Left lung (tissue), 10 donors: ENCODE data around the gene SLAMF7. TPM values are rescaled to one million over a fixed set of nuclear protein-coding genes. Genes with fewer than 3 reads are reported as not detected.
A peak's percentile ranks its signal among the peaks of the same experiment; 100 is the strongest.

Source experiments
- ATAC-seq: fragments of 200-7000 bp; cut with Tn5 transposase; one replicate; pipeline ENCODE4 v1.9.1; 2020; ENCODE audit warnings: moderate library complexity
- DNase-seq, 4 donors: peaks; one replicate each; pipeline ENCODE4 v3.0.0-alpha.2; 2013 to 2020
- H3K27ac ChIP-seq, 2 donors: fragments of 200-600 bp; sonication (generic) in 1 of 2; one replicate each; pipeline versions ENCODE4 v1.5.0 to v1.8.0; 2020 to 2021
- H3K27me3 ChIP-seq, 2 donors: fragments of 200-600 bp; sonication (generic) in 1 of 2; one replicate each; pipeline versions ENCODE4 v1.5.0 to v1.8.0; 2020 to 2021
- H3K36me3 ChIP-seq, 2 donors: fragments of 200-600 bp; sonication (generic) in 1 of 2; one replicate each; pipeline versions ENCODE4 v1.5.0 to v1.8.0; 2020 to 2021
- H3K4me1 ChIP-seq, 2 donors: fragments of 200-600 bp; one replicate each; pipeline ENCODE4 v1.8.0; 2021
- H3K4me3 ChIP-seq, 2 donors: fragments of 200-600 bp; sonication (generic) in 1 of 2; one replicate each; pipeline versions ENCODE4 v1.5.0 to v1.8.0; 2020 to 2021; ENCODE audit warnings: mild to moderate bottlenecking in 1 of 2
- H3K9me3 ChIP-seq, 2 donors: fragments of 200-600 bp; sonication (generic) in 1 of 2; one replicate each; pipeline versions ENCODE4 v1.5.0 to v1.8.0; 2020 to 2021
- intact Hi-C, 2 donors: fragments of 100-400 bp; cut with DNase I; formaldehyde crosslinking; loops; one replicate each; pipeline versions ENCODE4 v1.11.2 to v1.14.2; 2022
- polyA plus RNA-seq, 6 donors: library from polyadenylated mRNA; unstranded; fragments of 120-200 nt; gene quantifications; one replicate each; pipeline ENCODE4 v1.2.1, GENCODE V29; 2013; ENCODE audit not compliant: insufficient read length in 6 of 6
- total RNA-seq, 2 donors: library from RNA; stranded (reverse); fragmentation: NEBNext Ultra II Directional; extraction: Animal tissue kit (Norgen Biotek cat#: 25700); gene quantifications; one replicate each; pipeline ENCODE4 v1.2.1, GENCODE V29; 2021
- TF ChIP-seq, protein P1 (sequence below), 2 donors: fragments of 200-600 bp; sonication (generic) in 1 of 2; IDR thresholded peaks; one replicate each; pipeline versions ENCODE4 v1.5.0 to v1.8.0; 2021; ENCODE audit warnings: antibody characterized with exemption in 2 of 2
- donor health status: DM: no; HTN: yes; CAD: no.
- donor health status: DM: no; HTN: no; CAD: no.

The SLAMF7 gene
- total and polyA plus RNA-seq, 8 donors, result 0.77 to 33.8 (median 1.2) TPM

DNA sequence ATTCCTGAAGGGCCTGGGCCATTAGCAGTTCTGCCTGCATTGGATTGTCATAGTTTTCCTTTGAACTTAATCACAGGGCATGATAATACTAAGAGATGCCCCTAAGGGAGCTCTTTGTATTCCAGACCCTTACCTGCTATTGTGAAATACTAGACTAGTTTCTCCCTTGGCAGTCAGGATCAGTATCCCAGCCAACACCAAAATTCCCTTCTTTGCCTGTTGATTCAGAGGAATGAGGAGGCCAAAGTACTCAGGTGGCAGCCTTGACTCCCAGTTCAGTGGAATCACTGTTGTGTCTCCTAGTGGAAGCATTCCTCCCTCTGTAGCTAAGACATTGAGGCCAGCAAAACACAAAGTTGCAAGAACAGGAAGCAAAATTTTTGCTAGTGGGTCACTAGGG lies 20.7 kb downstream of the SLAMF7 start:
- no peak for ATAC-seq
- no peak for DNase-seq
- Histone ChIP-seq H3K27ac (no peak overlapping the region), H3K36me3 (no peaks in the 10 kb centered on the region), H3K27me3 (no peaks in the 10 kb centered on the region), H3K9me3 (no peaks in the 10 kb centered on the region), H3K4me1 (no peaks in the 10 kb centered on the region), H3K4me3 (no peak overlapping the region)
- intact Hi-C loops, result no loop called here
- TF ChIP-seq, protein P1, sequence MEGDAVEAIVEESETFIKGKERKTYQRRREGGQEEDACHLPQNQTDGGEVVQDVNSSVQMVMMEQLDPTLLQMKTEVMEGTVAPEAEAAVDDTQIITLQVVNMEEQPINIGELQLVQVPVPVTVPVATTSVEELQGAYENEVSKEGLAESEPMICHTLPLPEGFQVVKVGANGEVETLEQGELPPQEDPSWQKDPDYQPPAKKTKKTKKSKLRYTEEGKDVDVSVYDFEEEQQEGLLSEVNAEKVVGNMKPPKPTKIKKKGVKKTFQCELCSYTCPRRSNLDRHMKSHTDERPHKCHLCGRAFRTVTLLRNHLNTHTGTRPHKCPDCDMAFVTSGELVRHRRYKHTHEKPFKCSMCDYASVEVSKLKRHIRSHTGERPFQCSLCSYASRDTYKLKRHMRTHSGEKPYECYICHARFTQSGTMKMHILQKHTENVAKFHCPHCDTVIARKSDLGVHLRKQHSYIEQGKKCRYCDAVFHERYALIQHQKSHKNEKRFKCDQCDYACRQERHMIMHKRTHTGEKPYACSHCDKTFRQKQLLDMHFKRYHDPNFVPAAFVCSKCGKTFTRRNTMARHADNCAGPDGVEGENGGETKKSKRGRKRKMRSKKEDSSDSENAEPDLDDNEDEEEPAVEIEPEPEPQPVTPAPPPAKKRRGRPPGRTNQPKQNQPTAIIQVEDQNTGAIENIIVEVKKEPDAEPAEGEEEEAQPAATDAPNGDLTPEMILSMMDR (IDR thresholded peaks at IDR 0.05), result no peak

DNA sequence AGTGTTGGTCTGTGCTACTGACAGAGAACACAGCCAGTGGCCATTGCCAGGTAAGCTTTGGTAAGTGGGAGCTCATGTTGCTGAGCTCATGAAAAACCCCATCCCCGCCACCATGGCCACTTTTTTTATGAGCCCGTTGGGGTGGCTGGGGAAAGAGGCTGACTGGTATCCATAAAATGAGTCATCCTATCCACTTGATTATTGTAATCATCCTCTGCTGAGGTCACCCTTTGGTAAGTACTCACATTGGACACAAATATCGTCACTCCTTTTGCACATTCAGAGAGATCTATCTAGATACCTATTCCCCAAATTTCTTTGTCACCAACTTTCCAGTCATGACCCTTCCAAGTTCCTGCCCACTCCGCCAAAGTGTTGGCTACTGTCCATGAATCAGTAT lies 22.0 kb downstream of the SLAMF7 start:
- H3K36me3 ChIP-seq, result no peaks in the 10 kb centered on the region
- no peak overlapping the region for H3K27ac ChIP-seq
- H3K4me3 ChIP-seq, result no peak overlapping the region
- H3K4me1 ChIP-seq, result no peaks in the 10 kb centered on the region
- TF ChIP-seq, protein P1 (IDR thresholded peaks at IDR 0.05), result no peak
- no peaks in the 10 kb centered on the region for H3K27me3 ChIP-seq
- intact Hi-C loops, result no loop called here
- no peak for DNase-seq
- no peak for ATAC-seq
- no peaks in the 10 kb centered on the region for H3K9me3 ChIP-seq

DNA sequence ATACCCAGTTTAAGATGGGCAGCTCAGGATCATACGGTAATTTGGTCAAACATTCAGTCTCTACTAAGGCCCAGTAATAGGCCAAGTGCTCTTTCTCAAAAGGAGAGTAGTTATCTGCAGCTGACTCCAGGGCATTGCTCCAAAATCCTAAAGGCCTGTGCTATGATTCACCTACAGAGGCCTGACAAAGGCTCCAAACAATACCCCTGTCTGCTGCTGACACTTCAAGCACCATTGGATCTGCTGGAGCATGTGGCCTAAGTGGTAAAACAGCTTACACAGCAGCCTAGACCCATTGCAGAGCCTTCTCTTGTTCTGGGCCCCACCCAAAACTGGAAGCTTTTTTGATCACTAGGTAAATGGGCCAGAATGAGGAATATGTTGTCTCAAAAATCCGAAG lies 22.8 kb downstream of the SLAMF7 start:
- H3K9me3 ChIP-seq, result no peaks in the 10 kb centered on the region
- DNase-seq, result no peak
- H3K4me1 ChIP-seq, result no peaks in the 10 kb centered on the region
- ATAC-seq, result no peak
- intact Hi-C loops, result no loop called here
- no peaks in the 10 kb centered on the region for H3K36me3 ChIP-seq
- no peaks in the 10 kb centered on the region for H3K27me3 ChIP-seq
- no peak overlapping the region for H3K4me3 ChIP-seq
- TF ChIP-seq, protein P1 (IDR thresholded peaks at IDR 0.05), result no peak
- H3K27ac ChIP-seq, result no peak overlapping the region

DNA sequence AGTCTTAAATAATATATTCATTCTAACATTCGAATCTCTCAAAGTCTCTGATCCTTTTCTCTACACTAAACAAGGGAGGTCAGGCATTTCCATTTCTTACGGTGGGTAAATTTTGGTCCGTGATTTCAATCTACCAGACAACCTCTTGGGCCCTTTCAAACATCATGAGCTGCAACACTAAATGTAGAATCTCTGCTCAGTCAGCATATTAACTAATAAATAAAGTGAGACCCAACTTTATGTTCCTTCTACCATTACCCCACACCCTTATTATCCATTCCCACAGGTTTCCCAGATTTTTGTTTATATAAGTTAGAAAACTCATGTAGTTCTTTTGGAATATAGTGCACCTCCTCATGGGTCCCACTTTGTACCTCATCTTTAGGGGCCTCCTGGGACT lies 24.9 kb downstream of the SLAMF7 start:
- ATAC-seq (no peak), DNase-seq (no peak)
- TF ChIP-seq, protein P1 (IDR thresholded peaks at IDR 0.05), result no peak
- Histone ChIP-seq H3K4me1 (peaks cover 0 to 12% of the 10 kb centered on the region in 2 donors), H3K27me3 (no peaks in the 10 kb centered on the region), H3K27ac (no peak overlapping the region), H3K9me3 (no peaks in the 10 kb centered on the region), H3K4me3 (no peak overlapping the region), H3K36me3 (no peaks in the 10 kb centered on the region)
- intact Hi-C loops, result no loop called here

DNA sequence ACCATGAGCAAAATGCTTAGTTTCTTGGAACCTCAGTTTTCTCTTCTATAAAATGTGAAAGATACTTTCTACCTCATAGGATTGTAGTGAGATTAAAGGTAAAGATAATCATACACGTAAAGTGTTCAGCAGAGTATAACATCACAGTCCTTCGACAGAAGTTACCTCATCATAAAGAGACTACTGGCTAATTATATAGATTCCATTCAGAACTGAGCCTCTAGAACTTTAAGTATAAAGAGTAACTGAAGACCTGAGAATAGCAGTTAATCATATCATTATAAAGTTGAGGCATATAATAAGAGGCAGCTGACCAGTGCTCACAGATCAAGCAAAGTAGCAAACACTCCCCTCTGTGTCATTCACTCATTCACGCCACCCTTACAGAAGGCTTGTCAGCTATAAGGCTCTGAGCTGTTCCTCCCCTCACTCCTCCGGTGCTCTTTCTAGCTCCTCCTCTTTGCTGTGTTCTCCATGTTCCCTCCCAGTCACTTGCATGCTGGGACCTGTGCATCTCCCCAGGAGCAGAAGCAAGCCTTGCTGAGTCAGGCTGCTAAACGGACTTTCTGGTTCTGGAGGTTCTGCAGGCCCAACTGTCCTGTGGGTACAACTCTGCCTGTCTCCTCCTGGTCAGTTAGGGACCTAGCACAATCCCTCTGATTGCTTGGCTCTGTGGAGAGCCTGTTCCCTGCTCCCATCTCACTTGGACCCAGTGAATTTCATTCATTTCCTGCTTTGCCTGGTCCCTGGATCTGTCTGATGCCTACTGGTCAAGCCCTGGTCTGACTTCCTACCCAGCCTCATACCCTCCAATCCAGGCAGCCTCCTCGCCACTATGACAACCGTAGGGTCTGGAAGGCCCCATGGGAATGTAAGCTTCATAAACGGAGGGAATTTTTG lies 28.6 kb downstream of the SLAMF7 start:
- H3K36me3 ChIP-seq, result no peaks in the 10 kb centered on the region
- TF ChIP-seq, protein P1 (IDR thresholded peaks at IDR 0.05), result no peak
- no peaks in the 10 kb centered on the region for H3K27me3 ChIP-seq
- ATAC-seq (peak; percentile 31), DNase-seq (no peak)
- H3K9me3 ChIP-seq, result no peaks in the 10 kb centered on the region
- peak overlapping the region in 1 of 2 donors; percentile 15 for H3K27ac ChIP-seq
- intact Hi-C loops, result no loop called here
- peaks cover 0 to 12% of the 10 kb centered on the region in 2 donors for H3K4me1 ChIP-seq
- H3K4me3 ChIP-seq, result no peak overlapping the region
